Right atrium auricular region (tissue), 2 donors: ENCODE results near the gene MAP1LC3B2. TPM values are rescaled to one million over a fixed set of nuclear protein-coding genes. Genes with fewer than 3 reads are reported as not detected.
A peak's percentile ranks its signal among the peaks of the same experiment; 100 is the strongest.

Experiments
- DNase-seq: peaks from one replicate; pipeline ENCODE4 v3.0.0-alpha.2; 2019; ENCODE audit warnings: low spot score
- H3K27ac ChIP-seq, 2 donors: fragments of 200-600 bp; sonication (generic); 1 replicate in 1 of 2; 2 replicates in 1 of 2; pipeline ENCODE4 v1.5.1; 2016 to 2019
- H3K27me3 ChIP-seq, 2 donors: fragments of 200-600 bp; sonication (generic); one replicate each; pipeline versions ENCODE4 v1.5.1 to v1.6.0; 2017 to 2019
- H3K36me3 ChIP-seq: fragments of 200-600 bp; sonication (generic); one replicate; pipeline ENCODE4 v1.5.1; 2016
- H3K4me1 ChIP-seq, 2 donors: fragments of 200-600 bp; sonication (generic); one replicate each; pipeline versions ENCODE4 v1.5.1 to v1.6.0; 2017 to 2019
- H3K4me3 ChIP-seq, 2 donors: fragments of 200-600 bp; sonication (generic); 1 replicate in 1 of 2; 2 replicates in 1 of 2; pipeline ENCODE4 v1.5.1; 2017 to 2019; ENCODE audit warnings: mild to moderate bottlenecking in 1 of 2, moderate library complexity in 1 of 2
- H3K9me3 ChIP-seq, 2 donors: fragments of 200-600 bp; sonication (generic); one replicate each; pipeline ENCODE4 v1.5.1; 2019
- CTCF ChIP-seq, 2 donors: fragments of 200-600 bp; sonication (generic); IDR thresholded peaks; one replicate each; pipeline ENCODE4 v1.5.1; 2019; ENCODE audit warnings: antibody characterized with exemption in 2 of 2
- total RNA-seq, 2 donors: library from RNA; depleted of rRNA; stranded (reverse); fragments of >200 nt; gene quantifications; one replicate each; pipeline ENCODE4 v1.1.0, GENCODE V29; 2016

MAP1LC3B2 gene
- total RNA-seq, 2 donors from 2014 or later: 1.0 to 1.4 TPM

- Histone ChIP-seq H3K27me3 (no peaks in the 10 kb centered on the region), H3K36me3 (no peaks in the 10 kb centered on the region), H3K9me3 (no peaks in the 10 kb centered on the region), H3K4me1 (peaks cover 0 to 29% of the 10 kb centered on the region in 2 donors), H3K27ac (peak overlapping the region; percentile 74 to 75), H3K4me3 (peak overlapping the region in 1 of 2 donors; percentile 25)
- peak; percentile 67 to 84 for TF ChIP-seq CTCF (IDR thresholded peaks at IDR 0.05)
- DNase-seq: peak; percentile 89
These were observed 40.3 kb downstream of the MAP1LC3B2 start for GRCh38 chr12:116599285-116600136.

- no peaks in the 10 kb centered on the region for H3K36me3 ChIP-seq
- H3K27ac ChIP-seq: no peak overlapping the region
These were observed 42.1 kb downstream of the MAP1LC3B2 start for GRCh38 chr12:116600959-116601918.

GRCh38 chr12:116601933-116602810 lies 43.0 kb downstream of the MAP1LC3B2 start:
- Histone ChIP-seq H3K4me1 (peaks cover 0 to 24% of the 10 kb centered on the region in 2 donors), H3K4me3 (no peak overlapping the region), H3K9me3 (no peaks in the 10 kb centered on the region), H3K27me3 (no peaks in the 10 kb centered on the region), H3K36me3 (no peaks in the 10 kb centered on the region), H3K27ac (no peak overlapping the region)
- DNase-seq: no peak
- TF ChIP-seq CTCF (IDR thresholded peaks at IDR 0.05): no peak

More at GRCh38 chr12:116600959-116601918, 42.1 kb downstream of the MAP1LC3B2 start:
- Histone ChIP-seq H3K27me3 (no peaks in the 10 kb centered on the region), H3K9me3 (no peaks in the 10 kb centered on the region), H3K4me3 (no peak overlapping the region), H3K4me1 (peaks cover 0 to 24% of the 10 kb centered on the region in 2 donors)
- DNase-seq: no peak
- TF ChIP-seq CTCF (IDR thresholded peaks at IDR 0.05): no peak

- Histone ChIP-seq H3K27ac (no peak overlapping the region), H3K27me3 (no peaks in the 10 kb centered on the region), H3K36me3 (no peaks in the 10 kb centered on the region), H3K9me3 (no peaks in the 10 kb centered on the region), H3K4me1 (peaks cover 0 to 18% of the 10 kb centered on the region in 2 donors), H3K4me3 (no peak overlapping the region)
- TF ChIP-seq CTCF (IDR thresholded peaks at IDR 0.05): no peak
- DNase-seq: no peak
These were observed 44.5 kb downstream of the MAP1LC3B2 start for GRCh38 chr12:116603546-116604177.
